H9 (cell line): ENCODE results near the gene DMRTA2. TPM values are rescaled to one million over a fixed set of nuclear protein-coding genes. Genes with fewer than 3 reads are reported as not detected.

Experiments
- DNase-seq: peaks from one replicate; pipeline ENCODE4 v3.0.0-alpha.2; 2017
- H2AFZ ChIP-seq: one replicate; pipeline ENCODE4 v1.6.1; 2013; ENCODE audit warnings: mild to moderate bottlenecking, low read length, control low read depth, moderate library complexity
- H2AK5ac ChIP-seq: 2 replicates; pipeline ENCODE4 v1.6.1; 2013; ENCODE audit warnings: low read length, control low read depth, mixed read lengths; ENCODE audit not compliant: insufficient read length
- H2BK120ac ChIP-seq: one replicate; pipeline ENCODE4 v1.6.1; 2013; ENCODE audit warnings: low read depth, mild to moderate bottlenecking, low read length, control low read depth, inconsistent platforms; ENCODE audit not compliant: poor library complexity, severe bottlenecking
- H2BK12ac ChIP-seq: 2 replicates; pipeline ENCODE4 v1.6.1; 2013; ENCODE audit warnings: low read length, control low read depth, mixed read lengths, low read depth; ENCODE audit not compliant: insufficient read length
- H2BK15ac ChIP-seq: 2 replicates; pipeline ENCODE4 v1.6.1; 2013; ENCODE audit warnings: low read depth, low read length, control low read depth
- H2BK20ac ChIP-seq: one replicate; pipeline ENCODE4 v1.6.1; 2013; ENCODE audit warnings: low read depth, mild to moderate bottlenecking, low read length, control low read depth, inconsistent platforms; ENCODE audit not compliant: poor library complexity, severe bottlenecking
- H2BK5ac ChIP-seq: 2 replicates; pipeline ENCODE4 v1.6.1; 2013; ENCODE audit warnings: low read length, control low read depth, mixed read lengths; ENCODE audit not compliant: insufficient read length
- H3K14ac ChIP-seq: 2 replicates; pipeline ENCODE4 v1.6.1; 2013; ENCODE audit warnings: low read length, control low read depth; ENCODE audit not compliant: insufficient read depth
- H3K18ac ChIP-seq: 2 replicates; pipeline ENCODE4 v1.6.1; 2013; ENCODE audit warnings: low read depth, mild to moderate bottlenecking, mixed read lengths, low read length, control low read depth; ENCODE audit not compliant: insufficient read length
- H3K23ac ChIP-seq: 2 replicates; pipeline ENCODE4 v1.6.1; 2013; ENCODE audit warnings: low read length, control low read depth, mixed read lengths, low read depth; ENCODE audit not compliant: insufficient read length
- H3K23me2 ChIP-seq: 2 replicates; pipeline ENCODE4 v1.6.1; 2013; ENCODE audit warnings: low read depth, mild to moderate bottlenecking, mixed read lengths, low read length, control low read depth; ENCODE audit not compliant: insufficient read length, poor library complexity, severe bottlenecking
- H3K27ac ChIP-seq: 2 replicates; pipeline ENCODE4 v1.5.1; 2013; ENCODE audit warnings: low read length, control low read depth, mixed read lengths, low read depth; ENCODE audit not compliant: insufficient read length
- H3K27me3 ChIP-seq: 2 replicates; pipeline ENCODE4 v1.6.1; 2013; ENCODE audit warnings: low read length, control low read depth, inconsistent platforms; ENCODE audit not compliant: insufficient read depth
- H3K4ac ChIP-seq: 2 replicates; pipeline ENCODE4 v1.6.1; 2013; ENCODE audit warnings: low read depth, mild to moderate bottlenecking, control low read depth, inconsistent platforms, low read length, moderate library complexity
- H3K4me1 ChIP-seq: 2 replicates; pipeline ENCODE4 v1.6.1; 2013; ENCODE audit warnings: low read length, control low read depth, inconsistent platforms; ENCODE audit not compliant: insufficient read depth
- H3K4me2 ChIP-seq: 2 replicates; pipeline ENCODE4 v1.6.1; 2013; ENCODE audit warnings: low read length, control low read depth, mixed read lengths; ENCODE audit not compliant: insufficient read length, insufficient read depth
- H3K56ac ChIP-seq: 2 replicates; pipeline ENCODE4 v1.6.1; 2013; ENCODE audit warnings: low read depth, mild to moderate bottlenecking, mixed read lengths, low read length, control low read depth; ENCODE audit not compliant: insufficient read length
- H3K79me1 ChIP-seq: 2 replicates; pipeline ENCODE4 v1.6.1; 2013; ENCODE audit warnings: low read depth, mild to moderate bottlenecking, moderate library complexity, low read length, control low read depth, inconsistent platforms; ENCODE audit not compliant: insufficient read depth, poor library complexity, severe bottlenecking
- H3K79me2 ChIP-seq: 2 replicates; pipeline ENCODE4 v1.6.1; 2013; ENCODE audit warnings: low read length, control low read depth, inconsistent platforms; ENCODE audit not compliant: insufficient read depth
- H3K9ac ChIP-seq: 2 replicates; pipeline ENCODE4 v1.6.1; 2013; ENCODE audit warnings: low read length, control low read depth, mixed read lengths; ENCODE audit not compliant: insufficient read length; ENCODE audit errors: extremely low read depth
- H3K9me3 ChIP-seq: one replicate; pipeline ENCODE4 v1.6.1; 2013; ENCODE audit warnings: low read depth, low read length, inconsistent platforms; ENCODE audit not compliant: control insufficient read depth
- H3T11ph ChIP-seq: one replicate; pipeline ENCODE4 v1.6.1; 2013; ENCODE audit warnings: mild to moderate bottlenecking, low read length, control low read depth, inconsistent platforms
- H4K20me1 ChIP-seq: one replicate; pipeline ENCODE4 v1.6.1; 2013; ENCODE audit not compliant: control insufficient read depth, insufficient read length, insufficient read depth
- H4K5ac ChIP-seq: 2 replicates; pipeline ENCODE4 v1.6.1; 2013; ENCODE audit warnings: low read depth, mild to moderate bottlenecking, mixed read lengths, low read length, control low read depth; ENCODE audit not compliant: insufficient read length
- H4K8ac ChIP-seq: replicated peaks from 2 replicates; pipeline ENCODE4 v1.6.1; 2013; ENCODE audit warnings: low read length, control low read depth, mixed read lengths, low read depth; ENCODE audit not compliant: insufficient read length
- H4K91ac ChIP-seq: 2 replicates; pipeline ENCODE4 v1.6.1; 2013; ENCODE audit warnings: low read depth, mild to moderate bottlenecking, moderate library complexity, mixed read lengths, low read length, control low read depth; ENCODE audit not compliant: insufficient read length
- H3K27ac Mint-ChIP-seq, 3 experiments: 2 replicates in 2 of 3; 3 replicates in 1 of 3; pipeline ENCODE4 v1.8.0; 2020 to 2021; ENCODE audit warnings: mixed read lengths in 3 of 3, mild to moderate bottlenecking in 1 of 3, moderate library complexity in 1 of 3
- H3K27me3 Mint-ChIP-seq: 2 replicates; pipeline ENCODE4 v1.8.0; 2021; ENCODE audit warnings: low read depth, mild to moderate bottlenecking, moderate library complexity, mixed read lengths
- H3K36me3 Mint-ChIP-seq, 3 experiments: 2 replicates in 2 of 3; 3 replicates in 1 of 3; pipeline ENCODE4 v1.8.0; 2020 to 2021; ENCODE audit warnings: low read depth in 3 of 3, mixed read lengths in 3 of 3; ENCODE audit not compliant: insufficient read depth in 1 of 3
- H3K4me1 Mint-ChIP-seq, 2 experiments: 2 replicates each; pipeline ENCODE4 v1.8.0; 2020; ENCODE audit warnings: mixed read lengths in 2 of 2
- H3K4me3 Mint-ChIP-seq, 2 experiments: 2 replicates in 1 of 2; 3 replicates in 1 of 2; pipeline ENCODE4 v1.8.0; 2020 to 2021; ENCODE audit warnings: mild to moderate bottlenecking in 2 of 2, mixed read lengths in 2 of 2, moderate library complexity in 1 of 2
- H3K9me3 Mint-ChIP-seq, 2 experiments: 2 replicates in 1 of 2; 3 replicates in 1 of 2; pipeline ENCODE4 v1.8.0; 2020; ENCODE audit warnings: mild to moderate bottlenecking in 2 of 2, mixed read lengths in 2 of 2, moderate library complexity in 1 of 2
- CTCF ChIP-seq: fragments of 200-600 bp; sonication (generic); conservative IDR thresholded peaks from 3 replicates; pipeline ENCODE4 v1.8.0; 2021; ENCODE audit warnings: antibody characterized with exemption, mild to moderate bottlenecking
- WGBS: extraction: QIAGEN DNeasy Blood & Tissue Kit; methylation state at CpG from one replicate; pipeline ENCODE4 v1.1.7; 2013; ENCODE audit warnings: missing lambda C conversion rate, low lambda C conversion rate, mixed read lengths; ENCODE audit not compliant: insufficient read length; ENCODE audit errors: extremely low coverage; 5-methylcytosine and 5-hydroxymethylcytosine counted together
- total RNA-seq: library from RNA; stranded (reverse); gene quantifications from 2 replicates; pipeline ENCODE4 v1.2.1, GENCODE V29; 2021

DMRTA2 gene
- total RNA-seq, 1 experiment from 2014 or later: 0.11 TPM

- no peak overlapping the region for H4K91ac ChIP-seq
- H3K4me2 ChIP-seq: no peak overlapping the region
- H2BK20ac ChIP-seq: no peak overlapping the region
- no peak overlapping the region for H3K4ac ChIP-seq
- no peak overlapping the region for H2AFZ ChIP-seq
- no peak overlapping the region for H4K8ac ChIP-seq
- H2BK15ac ChIP-seq: no peak overlapping the region
- Mint-ChIP-seq H3K4me3 (peak overlapping the region in 1 of 2 experiments; percentile 84; a peak in 3 of 5 replicates), H3K27me3 (peaks cover 100% of the 10 kb centered on the region), H3K4me1 (peaks cover 32 to 60% of the 10 kb centered on the region in 2 experiments), H3K9me3 (peaks cover 4 to 16% of the 10 kb centered on the region in 2 experiments), H3K36me3 (peaks cover 0 to 4% (median 2%) of the 10 kb centered on the region in 3 experiments; a peak in 3 of 7 replicates), H3K27ac (no peak overlapping the region)
- no peak overlapping the region for H3K18ac ChIP-seq
- H3K27ac ChIP-seq: no peak overlapping the region
- DNase-seq: peak; percentile 48
- peaks cover 9% of the 10 kb centered on the region for H3K23me2 ChIP-seq
- no peak overlapping the region for H3K9ac ChIP-seq
- peaks cover 92% of the 10 kb centered on the region for H3K27me3 ChIP-seq
- TF ChIP-seq CTCF: no peak
- H2BK5ac ChIP-seq: no peak overlapping the region
- H2BK120ac ChIP-seq: no peak overlapping the region
- no peak overlapping the region for H3T11ph ChIP-seq
- H4K5ac ChIP-seq: no peak overlapping the region
- no peaks in the 10 kb centered on the region for H4K20me1 ChIP-seq
- H2BK12ac ChIP-seq: no peak overlapping the region
- no CpG with 5 or more reads among the region's 40 CpGs for WGBS
- H2AK5ac ChIP-seq: no peak overlapping the region
- no peaks in the 10 kb centered on the region for H3K79me1 ChIP-seq
- no peaks in the 10 kb centered on the region for H3K4me1 ChIP-seq
- no peaks in the 10 kb centered on the region for H3K79me2 ChIP-seq
- no peaks in the 10 kb centered on the region for H3K9me3 ChIP-seq
- H3K56ac ChIP-seq: no peak overlapping the region
- no peak overlapping the region; the same call in 1 of the 2 replicates for H3K14ac ChIP-seq
- no peak overlapping the region for H3K23ac ChIP-seq
These were observed 1.7 kb upstream of the DMRTA2 start for GRCh38 chr1:50424884-50425375.
